ENCODE results near the gene MGAT5B. TPM values are rescaled to one million over a fixed set of nuclear protein-coding genes. Genes with fewer than 3 reads are reported as not detected.

Gene MGAT5B
- total and polyA plus RNA-seq, 8 donors, result 0.10 to 1.7 (median 0.32) TPM; not detected in 4

DNA sequence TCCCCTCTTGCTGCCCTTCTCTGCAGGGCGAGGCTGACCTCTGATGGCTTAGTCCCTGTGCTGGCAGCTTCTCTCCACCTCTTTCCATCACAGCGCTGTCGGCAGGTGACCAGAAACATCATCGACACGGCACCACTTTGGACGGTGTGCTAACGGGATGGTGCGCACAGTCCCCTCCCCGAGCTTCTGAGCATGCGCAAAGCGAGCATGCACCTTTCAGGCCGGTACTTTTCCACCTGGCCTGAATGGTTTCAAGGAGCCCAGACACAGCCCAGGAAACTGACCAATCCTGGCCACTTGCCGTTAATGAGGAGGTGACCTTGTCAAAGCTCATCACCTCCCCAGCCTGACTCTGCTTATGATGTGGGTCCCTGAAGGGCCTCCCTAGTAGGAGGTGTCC is 54.8 kb downstream of the MGAT5B start:
- no peak overlapping the region for H3K4me3 ChIP-seq
- no peak overlapping the region for H3K27ac ChIP-seq
- no peaks in the 10 kb centered on the region for H3K36me3 ChIP-seq
- intact Hi-C loops (cut with DNase I; ENCODE audit: low total_unique reads), result no loop called here
- no peak for DNase-seq
- H3K9me3 ChIP-seq, result no peaks in the 10 kb centered on the region
- H3K4me1 ChIP-seq, result no peaks in the 10 kb centered on the region
- WGBS, 5 donors, result 71 to 86% (median 81%) methylated on average over 13 of the region's 13 CpGs
- peaks cover 0 to 66% (median 18%) of the 10 kb centered on the region in 3 donors for H3K27me3 ChIP-seq
- TF ChIP-seq, protein P1, sequence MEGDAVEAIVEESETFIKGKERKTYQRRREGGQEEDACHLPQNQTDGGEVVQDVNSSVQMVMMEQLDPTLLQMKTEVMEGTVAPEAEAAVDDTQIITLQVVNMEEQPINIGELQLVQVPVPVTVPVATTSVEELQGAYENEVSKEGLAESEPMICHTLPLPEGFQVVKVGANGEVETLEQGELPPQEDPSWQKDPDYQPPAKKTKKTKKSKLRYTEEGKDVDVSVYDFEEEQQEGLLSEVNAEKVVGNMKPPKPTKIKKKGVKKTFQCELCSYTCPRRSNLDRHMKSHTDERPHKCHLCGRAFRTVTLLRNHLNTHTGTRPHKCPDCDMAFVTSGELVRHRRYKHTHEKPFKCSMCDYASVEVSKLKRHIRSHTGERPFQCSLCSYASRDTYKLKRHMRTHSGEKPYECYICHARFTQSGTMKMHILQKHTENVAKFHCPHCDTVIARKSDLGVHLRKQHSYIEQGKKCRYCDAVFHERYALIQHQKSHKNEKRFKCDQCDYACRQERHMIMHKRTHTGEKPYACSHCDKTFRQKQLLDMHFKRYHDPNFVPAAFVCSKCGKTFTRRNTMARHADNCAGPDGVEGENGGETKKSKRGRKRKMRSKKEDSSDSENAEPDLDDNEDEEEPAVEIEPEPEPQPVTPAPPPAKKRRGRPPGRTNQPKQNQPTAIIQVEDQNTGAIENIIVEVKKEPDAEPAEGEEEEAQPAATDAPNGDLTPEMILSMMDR (IDR thresholded peaks at IDR 0.05), result no peak
- TF ChIP-seq EP300 (IDR thresholded peaks at IDR 0.05) (no peak), POLR2AphosphoS5 (IDR thresholded peaks at IDR 0.05) (no peak), POLR2A (IDR thresholded peaks at IDR 0.05) (no peak)

DNA sequence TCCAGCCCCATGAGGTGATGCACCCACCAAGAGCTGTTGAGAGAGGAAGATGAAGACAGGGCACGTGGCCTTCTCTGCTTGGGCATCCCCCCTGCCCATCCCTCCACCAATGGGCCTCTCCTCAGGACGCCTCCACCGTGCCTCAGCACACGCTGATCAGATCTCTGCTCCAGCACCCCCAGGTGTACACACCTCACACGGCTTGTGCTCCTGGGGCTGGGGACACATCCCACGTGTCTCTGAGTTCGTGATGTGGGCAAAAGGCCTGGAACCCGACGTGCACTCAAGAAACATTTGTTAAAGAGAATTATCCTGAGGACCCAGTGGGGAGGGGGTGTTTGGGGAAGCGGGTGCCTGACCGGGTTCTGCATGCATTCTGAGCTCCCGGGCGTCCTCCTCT is 55.3 kb downstream of the MGAT5B start:
- TF ChIP-seq POLR2A (IDR thresholded peaks at IDR 0.05) (no peak), POLR2AphosphoS5 (IDR thresholded peaks at IDR 0.05) (no peak), EP300 (IDR thresholded peaks at IDR 0.05) (no peak)
- TF ChIP-seq, protein P1 (IDR thresholded peaks at IDR 0.05), result no peak
- Histone ChIP-seq H3K27ac (no peak overlapping the region), H3K36me3 (no peaks in the 10 kb centered on the region), H3K27me3 (peaks cover 0 to 61% (median 18%) of the 10 kb centered on the region in 3 donors), H3K9me3 (no peaks in the 10 kb centered on the region), H3K4me1 (no peaks in the 10 kb centered on the region), H3K4me3 (no peak overlapping the region)
- 64 to 79% (median 74%) methylated on average over 13 of the region's 13 CpGs for WGBS, 5 donors
- intact Hi-C loops (cut with DNase I; ENCODE audit: low total_unique reads), result no loop called here
- no peak for DNase-seq

DNA sequence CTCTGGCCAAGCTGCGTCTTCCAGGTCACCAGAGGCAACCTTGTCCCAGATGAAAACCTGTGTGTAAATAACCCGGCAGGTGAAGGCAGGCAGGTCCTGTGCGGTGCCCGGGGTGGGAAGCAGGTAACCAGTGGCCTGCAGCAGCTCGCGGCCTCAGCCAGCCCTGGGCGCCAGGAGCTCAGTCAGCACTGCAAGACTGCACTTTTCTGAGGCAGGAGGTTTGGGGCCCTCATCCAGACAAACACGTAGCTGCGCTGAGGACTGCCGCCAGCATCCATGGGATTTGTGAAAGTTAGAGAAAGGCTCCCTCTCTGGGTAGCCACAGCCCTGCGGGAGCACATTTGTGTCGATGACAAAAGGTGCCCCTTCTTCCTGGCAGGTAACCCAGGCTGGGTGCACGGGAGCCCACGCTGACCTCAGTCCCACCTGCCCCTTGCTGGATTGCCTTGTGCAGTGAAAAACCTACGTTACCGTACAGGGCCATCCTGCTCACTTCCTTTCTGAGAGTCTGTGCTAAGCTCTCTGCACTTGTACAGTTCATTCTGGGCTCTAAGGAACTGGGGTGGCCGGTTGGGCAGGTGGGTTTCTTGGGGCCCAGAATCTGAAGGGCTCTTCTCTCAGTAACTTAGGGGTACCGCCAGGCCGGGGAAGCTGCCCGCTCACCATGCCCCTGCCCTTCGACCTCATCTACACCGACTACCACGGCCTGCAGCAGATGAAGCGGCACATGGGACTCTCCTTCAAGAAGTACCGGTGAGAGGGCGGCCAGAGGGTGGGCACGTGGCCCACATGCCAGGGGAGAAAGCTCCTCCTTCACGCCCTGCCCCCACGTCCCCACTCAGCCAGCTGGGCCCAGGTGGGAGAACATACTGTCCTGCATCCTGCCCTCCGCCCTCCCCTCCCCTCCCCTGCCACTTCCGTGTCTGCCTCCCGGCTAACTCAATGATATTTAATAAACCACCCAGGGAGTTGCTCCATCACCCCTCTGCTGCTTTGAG is 56.4 kb downstream of the MGAT5B start:
- no peaks in the 10 kb centered on the region for H3K36me3 ChIP-seq
- WGBS, 5 donors, result 64 to 76% (median 69%) methylated on average over 26 to 30 of the region's 32 CpGs
- no peaks in the 10 kb centered on the region for H3K9me3 ChIP-seq
- no peak overlapping the region for H3K4me3 ChIP-seq
- TF ChIP-seq, protein P1 (IDR thresholded peaks at IDR 0.05), result no peak
- no peak for TF ChIP-seq POLR2A (IDR thresholded peaks at IDR 0.05)
- no peak for TF ChIP-seq EP300 (IDR thresholded peaks at IDR 0.05)
- no peak for TF ChIP-seq POLR2AphosphoS5 (IDR thresholded peaks at IDR 0.05)
- no peak for DNase-seq
- H3K4me1 ChIP-seq, result no peaks in the 10 kb centered on the region
- no peak overlapping the region for H3K27ac ChIP-seq
- peaks cover 0 to 51% (median 18%) of the 10 kb centered on the region in 3 donors for H3K27me3 ChIP-seq
- intact Hi-C loops (cut with DNase I; ENCODE audit: low total_unique reads), result no loop called here

DNA sequence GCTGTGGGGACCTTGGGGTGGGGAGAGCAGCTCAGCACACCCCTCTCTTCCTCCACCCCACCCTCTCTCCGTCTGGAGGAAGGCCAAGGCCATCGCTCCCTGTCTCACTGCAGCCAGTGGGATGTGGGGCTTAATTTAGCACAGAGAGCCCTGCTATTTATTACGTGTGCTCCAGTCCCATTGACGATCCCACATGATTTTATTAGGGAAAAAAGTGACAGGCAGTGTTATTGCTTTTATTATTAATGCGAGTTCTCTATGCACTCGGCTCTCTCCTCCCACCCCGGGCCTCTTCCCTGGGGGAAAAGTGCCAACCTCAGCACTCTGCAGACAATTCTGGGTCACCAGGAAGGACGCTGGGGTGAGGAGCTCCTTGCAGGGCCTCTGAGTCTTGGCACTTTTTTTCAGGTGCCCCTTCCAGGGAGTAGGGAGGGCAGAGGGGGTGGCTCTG is 57.3 kb downstream of the MGAT5B start:
- H3K4me1 ChIP-seq, result no peaks in the 10 kb centered on the region
- TF ChIP-seq POLR2A (IDR thresholded peaks at IDR 0.05), result no peak
- TF ChIP-seq EP300 (IDR thresholded peaks at IDR 0.05), result no peak
- TF ChIP-seq, protein P1 (IDR thresholded peaks at IDR 0.05), result no peak
- no peak for TF ChIP-seq POLR2AphosphoS5 (IDR thresholded peaks at IDR 0.05)
- H3K36me3 ChIP-seq, result no peaks in the 10 kb centered on the region
- peaks cover 0 to 45% (median 18%) of the 10 kb centered on the region in 3 donors for H3K27me3 ChIP-seq
- intact Hi-C loops (cut with DNase I; ENCODE audit: low total_unique reads), result no loop called here
- WGBS, 5 donors, result 26 to 43% (median 38%) methylated on average over 7 to 8 of the region's 8 CpGs
- H3K27ac ChIP-seq, result no peak overlapping the region
- H3K4me3 ChIP-seq, result no peak overlapping the region
- no peaks in the 10 kb centered on the region for H3K9me3 ChIP-seq
- DNase-seq, result peak in 1 of 2 donors; percentile 54

Data from stomach (tissue), 9 donors.